Measurements from ENCODE around the gene WDR1.

The WDR1 gene

DNA sequence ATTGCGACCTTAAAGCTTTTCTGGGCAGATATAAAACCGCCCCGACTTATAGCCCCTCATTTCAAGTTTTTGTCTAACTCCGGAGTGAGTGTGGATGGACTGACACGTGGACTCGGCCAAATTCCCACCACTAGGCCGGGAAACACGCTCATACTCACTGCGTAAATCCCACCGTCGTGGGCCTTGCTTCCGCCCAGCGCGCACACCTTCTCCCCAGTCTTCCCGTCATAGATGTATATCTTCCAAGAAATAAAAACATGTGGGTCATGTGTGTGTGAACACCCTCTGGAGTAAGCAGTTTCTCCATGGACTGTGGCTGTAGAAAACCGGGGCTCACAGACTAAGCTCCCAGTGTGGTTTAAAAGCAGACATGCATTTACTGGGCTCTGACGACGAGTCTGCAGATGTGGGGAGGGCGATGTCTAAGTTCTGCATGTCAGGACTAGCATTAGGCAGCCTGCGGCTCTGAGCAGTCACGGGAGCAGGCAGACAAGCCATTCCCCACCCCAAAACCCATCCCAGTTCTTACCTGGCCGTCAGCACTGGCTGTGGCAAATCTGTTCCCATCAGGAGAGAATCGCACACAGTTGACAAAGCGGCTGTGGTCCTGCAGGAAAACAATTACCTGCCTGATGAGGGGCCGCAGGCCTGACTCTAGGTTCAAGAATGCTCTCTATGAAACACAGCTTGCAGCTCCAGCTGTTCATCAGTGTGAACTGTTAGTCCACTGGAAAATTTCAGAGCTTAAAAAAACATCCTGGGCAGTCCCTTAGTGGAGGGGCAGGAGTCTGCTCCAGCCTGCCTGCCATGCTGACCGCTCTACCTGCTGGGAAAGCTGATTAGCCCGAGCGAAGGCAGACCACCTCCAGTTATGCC lies 28.2 kb downstream of the WDR1 start:
- TF ChIP-seq, protein P1, sequence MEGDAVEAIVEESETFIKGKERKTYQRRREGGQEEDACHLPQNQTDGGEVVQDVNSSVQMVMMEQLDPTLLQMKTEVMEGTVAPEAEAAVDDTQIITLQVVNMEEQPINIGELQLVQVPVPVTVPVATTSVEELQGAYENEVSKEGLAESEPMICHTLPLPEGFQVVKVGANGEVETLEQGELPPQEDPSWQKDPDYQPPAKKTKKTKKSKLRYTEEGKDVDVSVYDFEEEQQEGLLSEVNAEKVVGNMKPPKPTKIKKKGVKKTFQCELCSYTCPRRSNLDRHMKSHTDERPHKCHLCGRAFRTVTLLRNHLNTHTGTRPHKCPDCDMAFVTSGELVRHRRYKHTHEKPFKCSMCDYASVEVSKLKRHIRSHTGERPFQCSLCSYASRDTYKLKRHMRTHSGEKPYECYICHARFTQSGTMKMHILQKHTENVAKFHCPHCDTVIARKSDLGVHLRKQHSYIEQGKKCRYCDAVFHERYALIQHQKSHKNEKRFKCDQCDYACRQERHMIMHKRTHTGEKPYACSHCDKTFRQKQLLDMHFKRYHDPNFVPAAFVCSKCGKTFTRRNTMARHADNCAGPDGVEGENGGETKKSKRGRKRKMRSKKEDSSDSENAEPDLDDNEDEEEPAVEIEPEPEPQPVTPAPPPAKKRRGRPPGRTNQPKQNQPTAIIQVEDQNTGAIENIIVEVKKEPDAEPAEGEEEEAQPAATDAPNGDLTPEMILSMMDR (IDR thresholded peaks at IDR 0.05; ENCODE audit: unreplicated experiment in 3 of 3): no peak
- Mint-ChIP-seq H3K27ac (peak overlapping the region; percentile 48 to 94 (median 87)), H3K27me3 (ENCODE audit: low read depth) (no peaks in the 10 kb centered on the region), H3K36me3 (ENCODE audit: low read depth) (peaks cover 85% of the 10 kb centered on the region), H3K4me1 (peaks cover 27% of the 10 kb centered on the region), H3K9me3 (no peaks in the 10 kb centered on the region), H3K4me3 (no peak overlapping the region)

GRCh38 chr4:10087152-10087791 lies 29.3 kb downstream of the WDR1 start:
- no peak overlapping the region for H3K4me3 Mint-ChIP-seq
- peaks cover 16% of the 10 kb centered on the region for H3K4me1 Mint-ChIP-seq
- H3K9me3 Mint-ChIP-seq: no peaks in the 10 kb centered on the region
- peaks cover 87% of the 10 kb centered on the region for H3K36me3 Mint-ChIP-seq (ENCODE audit: low read depth)
- TF ChIP-seq, protein P1 (IDR thresholded peaks at IDR 0.05; ENCODE audit: unreplicated experiment in 3 of 3): no peak
- peak overlapping the region in 1 of 3 experiments; percentile 94 for H3K27ac Mint-ChIP-seq
- H3K27me3 Mint-ChIP-seq (ENCODE audit: low read depth): no peaks in the 10 kb centered on the region

DNA sequence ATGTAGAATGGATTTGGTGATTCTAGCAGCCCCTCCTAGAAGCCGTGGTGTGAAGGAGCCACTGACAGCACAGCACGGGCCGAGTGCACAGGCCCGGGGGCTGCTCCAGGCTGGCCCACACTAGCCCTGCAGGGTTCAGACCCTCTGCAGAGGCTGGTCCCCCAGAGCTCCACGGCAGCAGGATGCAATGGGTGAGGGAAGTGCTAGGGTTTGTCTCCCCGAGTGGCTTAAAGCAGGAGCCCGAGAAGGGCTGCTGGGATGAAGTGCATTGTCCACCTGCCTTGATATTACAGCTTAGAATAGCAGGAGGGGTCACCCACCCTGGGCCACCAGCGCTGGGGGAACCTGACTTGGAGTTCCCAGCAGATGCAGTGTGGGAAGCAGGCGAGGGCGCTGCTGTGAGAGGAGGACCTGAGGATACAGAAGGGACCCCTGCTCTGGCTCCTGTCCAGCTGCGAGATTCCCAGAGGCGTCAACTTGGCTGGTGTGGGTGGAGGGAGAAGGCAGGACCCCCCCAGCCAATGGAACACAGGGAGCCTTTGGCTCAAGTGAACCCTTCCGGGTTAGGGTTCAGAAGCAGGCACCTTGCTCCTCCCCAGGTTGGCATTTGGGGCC lies 30.0 kb downstream of the WDR1 start:
- TF ChIP-seq, protein P1 (IDR thresholded peaks at IDR 0.05; ENCODE audit: unreplicated experiment in 3 of 3): no peak
- peaks cover 84% of the 10 kb centered on the region for H3K36me3 Mint-ChIP-seq (ENCODE audit: low read depth)

DNA sequence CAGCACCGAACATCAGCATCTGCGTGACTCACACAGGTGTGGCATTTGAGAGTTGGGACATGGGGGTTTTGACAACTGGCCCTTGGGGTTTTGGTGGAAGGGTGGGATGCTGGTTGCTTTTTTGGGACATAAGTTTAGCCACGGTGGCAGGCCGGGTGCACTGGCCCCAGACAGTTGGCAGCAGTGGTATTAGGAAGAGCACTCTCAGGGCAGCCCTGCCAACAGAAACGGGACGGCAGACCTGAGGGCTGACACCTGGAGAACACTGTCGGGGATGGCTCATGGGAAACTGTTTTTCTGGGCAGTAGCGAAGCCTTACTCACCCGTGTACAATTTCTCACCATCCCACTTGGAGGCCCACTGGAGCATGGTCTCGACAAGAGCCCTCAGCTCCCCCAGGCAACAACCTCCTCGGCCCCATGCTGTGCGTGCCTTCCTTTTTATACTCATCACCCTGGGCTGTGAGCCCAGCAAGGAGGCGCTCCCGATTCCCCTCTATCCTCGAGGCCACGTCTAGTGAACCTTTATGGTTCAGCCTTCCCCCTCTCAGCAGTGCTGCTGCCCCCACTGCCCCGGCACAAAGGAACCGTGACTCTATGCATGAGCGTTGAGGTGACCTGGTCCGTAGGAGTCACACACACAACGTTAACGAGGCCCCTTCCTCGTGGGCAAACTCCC lies 30.6 kb downstream of the WDR1 start:
- H3K36me3 Mint-ChIP-seq (ENCODE audit: low read depth): peaks cover 89% of the 10 kb centered on the region
- H3K27ac Mint-ChIP-seq: no peak overlapping the region
- no peaks in the 10 kb centered on the region for H3K9me3 Mint-ChIP-seq
- H3K27me3 Mint-ChIP-seq (ENCODE audit: low read depth): no peaks in the 10 kb centered on the region
- H3K4me3 Mint-ChIP-seq: no peak overlapping the region
- TF ChIP-seq, protein P1 (IDR thresholded peaks at IDR 0.05; ENCODE audit: unreplicated experiment in 3 of 3): no peak
- H3K4me1 Mint-ChIP-seq: peaks cover 11% of the 10 kb centered on the region

More for the DNA sequence above, 30.0 kb downstream of the WDR1 start:
- H3K4me1 Mint-ChIP-seq: peaks cover 11% of the 10 kb centered on the region
- no peaks in the 10 kb centered on the region for H3K27me3 Mint-ChIP-seq (ENCODE audit: low read depth)
- no peaks in the 10 kb centered on the region for H3K9me3 Mint-ChIP-seq
- no peak overlapping the region for H3K27ac Mint-ChIP-seq
- H3K4me3 Mint-ChIP-seq: no peak overlapping the region

- Mint-ChIP-seq H3K36me3 (ENCODE audit: low read depth) (peaks cover 89% of the 10 kb centered on the region), H3K27me3 (ENCODE audit: low read depth) (no peaks in the 10 kb centered on the region), H3K4me3 (no peak overlapping the region), H3K9me3 (no peaks in the 10 kb centered on the region), H3K4me1 (peaks cover 11% of the 10 kb centered on the region), H3K27ac (peak overlapping the region in 2 of 3 experiments; percentile 42 to 59)
- TF ChIP-seq, protein P1 (IDR thresholded peaks at IDR 0.05; ENCODE audit: unreplicated experiment in 3 of 3): no peak
Observed at GRCh38 chr4:10085386-10085785, 31.2 kb downstream of the WDR1 start.
